Activated CD4-positive, alpha-beta T cell treated with anti-CD3 and anti-CD28 coated beads, Interleukin-2, amount 50 U/mL, for 16 hours (primary cell): Measurements from ENCODE around the gene RAB3GAP2.
"Not testable (repeated sequence)": the region's sequence is repeated elsewhere in the genome, so short reads cannot be mapped to it uniquely, and the experiment has no call there.

Source experiments
- DNase-seq: peaks from one replicate; pipeline ENCODE4 v3.0.0-alpha.2; 2020

The RAB3GAP2 gene

DNA sequence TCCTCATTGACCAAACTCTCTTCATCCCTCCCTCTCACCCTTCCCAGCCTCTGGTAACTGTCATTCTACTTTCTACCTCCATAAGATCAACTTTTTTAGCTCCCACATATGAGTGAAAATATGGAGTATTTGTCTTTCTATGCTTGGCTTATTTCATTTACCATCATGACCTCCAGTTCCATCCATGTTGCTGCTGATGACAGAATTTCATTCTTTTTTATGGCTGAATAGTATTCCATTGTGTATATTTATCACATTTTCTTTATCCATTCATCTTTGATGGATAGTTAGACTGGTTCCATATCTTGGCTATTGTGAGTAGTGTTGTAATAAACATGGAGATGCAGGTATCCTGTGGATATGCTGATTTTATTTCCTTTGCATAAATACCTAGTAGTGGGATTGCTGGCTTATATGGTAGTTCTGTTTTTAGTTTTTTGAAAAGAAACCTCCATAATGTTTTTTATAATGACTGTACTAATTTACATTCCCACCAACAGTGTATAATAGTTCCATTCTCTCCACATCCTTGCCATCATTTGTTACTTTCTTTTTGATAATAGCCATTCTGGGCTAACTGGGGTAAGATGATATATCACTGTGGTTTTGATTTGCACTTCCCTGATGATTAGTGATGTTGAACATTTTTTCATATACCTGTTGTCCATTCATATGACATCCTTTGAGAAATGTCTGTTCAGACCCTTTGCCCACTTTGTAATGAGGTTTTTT lies 142.6 kb downstream of the RAB3GAP2 start:
- DNase-seq = no peak

DNA sequence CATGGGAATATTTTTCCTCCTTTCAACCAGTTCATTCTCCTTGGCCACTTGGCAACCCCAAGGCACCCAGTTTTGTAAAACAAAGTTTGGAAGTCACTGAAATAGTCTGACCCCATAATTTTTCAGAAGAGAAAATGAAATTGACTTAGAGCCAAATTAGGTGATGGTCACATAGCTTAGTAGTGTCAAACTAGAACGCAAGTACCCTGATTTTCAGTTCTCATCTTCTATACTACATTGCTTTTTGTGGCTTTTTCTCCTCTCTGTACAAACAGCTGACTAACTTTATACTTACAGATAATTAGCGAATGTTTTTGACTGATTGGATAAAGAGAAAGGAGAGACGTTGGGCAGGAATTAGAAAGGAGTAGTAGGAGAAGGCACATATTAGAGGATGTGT lies 145.2 kb downstream of the RAB3GAP2 start:
- DNase-seq = no peak

DNA sequence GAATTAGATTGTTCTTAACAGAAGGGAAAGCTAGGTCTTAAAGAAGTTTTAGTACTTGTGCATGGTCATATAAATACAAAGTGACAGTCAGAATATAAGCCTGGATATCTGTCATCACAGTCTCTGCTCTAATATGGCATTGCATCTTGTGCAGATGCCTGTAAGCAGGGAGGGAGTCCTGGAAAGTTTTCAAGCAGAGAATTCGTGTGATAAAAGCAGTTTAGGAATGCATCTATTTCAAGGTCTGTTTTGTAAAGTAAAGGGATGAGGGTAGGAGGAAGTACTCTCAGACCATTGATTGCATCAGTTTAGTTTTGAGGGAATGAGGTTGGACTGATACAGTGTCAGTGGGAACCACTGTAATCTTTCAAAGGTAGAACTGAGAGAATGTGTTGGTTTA lies 147.7 kb downstream of the RAB3GAP2 start:
- no peak for DNase-seq

DNA sequence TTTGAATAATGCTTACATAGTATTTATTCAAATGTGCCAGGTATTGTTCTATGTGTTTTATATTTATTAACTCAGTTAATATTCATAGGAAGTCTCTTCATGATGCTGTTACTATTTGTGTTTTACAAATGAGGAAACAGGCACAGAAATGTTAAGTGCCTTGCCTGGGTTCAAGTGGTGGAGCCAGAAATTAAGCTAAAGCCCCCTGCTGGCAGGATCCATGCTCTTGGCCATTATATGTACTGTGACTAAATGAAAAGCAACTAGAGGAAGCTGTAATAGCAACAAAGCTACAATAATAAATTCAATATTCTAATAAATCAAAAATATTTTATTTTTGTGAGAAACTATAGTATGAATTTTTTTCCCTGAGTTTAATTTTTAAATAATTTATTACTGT lies 148.4 kb downstream of the RAB3GAP2 start:
- DNase-seq = no peak

DNA sequence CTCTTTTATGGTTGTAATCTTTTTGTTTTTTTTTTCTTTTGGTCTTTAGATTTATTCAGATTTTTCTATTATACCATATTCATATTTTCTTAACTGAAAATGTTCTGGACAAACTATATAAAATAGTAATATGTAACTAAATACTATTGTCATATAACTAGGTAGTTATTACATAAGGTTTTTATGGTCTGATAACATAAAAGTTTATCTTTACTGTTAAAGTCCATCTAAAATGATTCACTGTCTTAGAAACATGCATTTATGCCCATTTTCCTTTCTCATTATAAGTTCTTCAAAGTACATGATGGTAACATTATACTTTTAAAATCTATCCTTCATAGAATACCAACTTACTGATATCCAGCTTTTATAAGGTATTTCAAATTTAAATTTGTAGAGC lies 149.2 kb downstream of the RAB3GAP2 start:
- DNase-seq = no peak

DNA sequence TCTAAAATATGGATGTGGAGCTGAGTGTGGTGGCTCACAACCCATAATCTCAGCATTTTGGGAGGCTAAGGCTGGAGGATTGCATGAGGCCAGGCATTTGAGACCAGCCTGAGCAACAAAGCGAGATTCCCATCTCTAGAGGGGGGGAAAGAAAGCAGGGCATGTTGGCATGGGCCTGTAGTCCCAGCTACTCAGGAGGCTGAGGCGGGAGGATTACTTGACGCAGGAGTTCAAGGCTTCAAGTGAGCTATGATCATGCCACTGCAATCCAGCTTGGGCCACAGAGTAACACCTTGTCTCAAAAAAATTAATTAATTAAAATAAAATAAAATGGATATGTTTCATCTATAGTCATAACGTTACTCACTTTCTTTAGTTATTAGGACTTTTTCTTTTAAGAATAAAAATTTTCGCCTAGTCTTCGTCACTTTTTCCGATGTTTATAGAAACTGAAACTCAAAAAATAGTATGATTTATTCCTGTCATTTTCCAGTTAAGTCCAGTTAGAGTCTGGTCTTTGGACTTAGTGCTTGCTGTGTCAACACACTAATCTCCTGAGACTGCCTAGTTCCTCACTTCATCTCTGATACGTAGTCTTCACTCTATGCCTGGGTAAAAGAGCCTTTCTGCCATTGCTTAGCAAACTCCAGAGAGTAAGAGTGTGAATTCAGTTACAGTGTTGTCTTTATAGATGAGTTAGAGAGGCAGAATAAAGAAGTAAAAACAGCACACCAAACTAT lies 150.3 kb downstream of the RAB3GAP2 start:
- no peak for DNase-seq

DNA sequence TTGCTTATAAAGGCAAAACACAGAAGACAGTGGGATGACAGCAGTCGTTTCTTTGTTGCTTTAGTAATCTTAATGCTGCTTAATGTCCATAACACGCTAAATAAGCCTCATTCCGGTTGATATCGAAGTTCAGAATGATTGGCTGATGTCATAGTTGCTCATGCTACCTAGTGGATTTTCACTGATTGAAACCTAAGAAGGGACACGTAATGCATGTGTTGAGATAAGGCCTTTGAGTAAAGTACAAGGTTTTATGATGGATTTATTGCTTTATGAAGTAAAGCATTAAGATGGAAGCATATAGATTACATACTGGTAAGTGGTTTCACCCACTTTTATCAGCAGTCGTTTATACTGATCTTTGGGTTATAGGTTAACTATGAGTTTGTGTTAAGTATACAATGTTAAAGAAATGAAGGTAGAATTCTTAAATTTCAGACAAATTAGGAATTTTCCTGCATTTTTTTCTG lies 153.2 kb downstream of the RAB3GAP2 start:
- DNase-seq = no peak

DNA sequence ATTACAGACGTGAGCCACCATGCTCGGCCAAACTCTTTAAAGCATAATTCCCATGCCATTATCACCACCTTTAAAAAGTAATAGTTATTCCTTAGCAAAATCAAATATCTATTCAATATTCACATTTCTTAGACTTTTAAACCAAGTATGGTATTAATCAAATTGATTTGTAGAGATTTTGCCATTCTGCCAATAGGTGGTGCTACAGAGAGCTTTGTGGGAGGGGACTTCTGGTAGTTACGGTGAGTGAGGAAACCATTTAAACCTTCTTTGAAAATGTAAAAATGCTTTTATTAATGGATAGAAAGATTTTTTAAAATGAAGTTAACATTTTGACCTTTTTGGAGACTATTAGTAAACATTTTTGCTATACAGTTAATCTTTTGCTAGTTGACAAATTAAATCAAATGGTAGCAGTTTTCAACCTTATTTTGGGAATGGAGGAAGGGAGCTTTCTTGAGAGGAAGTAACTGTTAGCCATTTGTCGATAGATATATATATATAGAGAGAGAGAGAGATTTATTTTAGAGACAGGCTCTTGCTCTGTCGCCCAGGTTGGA lies 159.0 kb downstream of the RAB3GAP2 start:
- DNase-seq = peak; percentile 60

DNA sequence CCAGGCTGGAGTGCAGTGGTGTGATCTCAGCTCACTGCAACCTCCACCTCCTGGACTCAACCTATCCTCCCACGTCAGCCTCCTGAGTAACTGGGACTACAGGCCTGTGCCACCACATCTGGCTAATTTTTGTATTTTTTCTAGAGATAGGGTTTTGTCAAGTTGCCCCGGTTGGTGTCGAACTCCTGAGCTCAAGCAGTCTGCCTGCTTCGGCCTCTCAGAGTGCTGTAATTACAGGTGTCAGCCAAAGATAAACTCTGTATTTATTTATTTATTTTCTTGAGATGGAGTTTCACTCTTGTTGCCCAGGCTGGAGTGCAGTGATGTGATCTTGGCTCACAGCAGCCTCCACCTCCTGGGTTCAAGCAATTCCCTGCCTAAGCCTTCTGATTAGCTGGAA lies 159.7 kb downstream of the RAB3GAP2 start:
- DNase-seq = not testable (repeated sequence)

DNA sequence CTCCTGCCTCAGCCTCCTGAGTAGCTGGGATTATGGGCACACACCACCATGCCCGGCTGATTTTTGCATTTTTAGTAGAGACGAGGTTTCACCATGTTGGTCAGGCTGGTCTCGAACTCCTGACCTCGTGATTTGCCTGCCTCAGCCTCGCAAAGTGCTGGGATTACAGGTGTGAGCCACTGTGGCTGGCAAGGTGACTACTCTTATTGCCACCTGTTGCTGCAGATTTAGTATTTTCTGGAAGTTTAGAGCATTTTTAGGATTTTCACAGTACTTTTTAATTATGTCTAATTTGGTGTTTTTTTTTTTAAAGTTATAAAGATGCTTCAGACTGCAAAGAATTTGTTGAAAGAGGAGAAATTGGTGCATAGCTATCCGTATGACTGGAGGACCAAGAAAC lies 161.8 kb downstream of the RAB3GAP2 start:
- DNase-seq = not testable (repeated sequence)

DNA sequence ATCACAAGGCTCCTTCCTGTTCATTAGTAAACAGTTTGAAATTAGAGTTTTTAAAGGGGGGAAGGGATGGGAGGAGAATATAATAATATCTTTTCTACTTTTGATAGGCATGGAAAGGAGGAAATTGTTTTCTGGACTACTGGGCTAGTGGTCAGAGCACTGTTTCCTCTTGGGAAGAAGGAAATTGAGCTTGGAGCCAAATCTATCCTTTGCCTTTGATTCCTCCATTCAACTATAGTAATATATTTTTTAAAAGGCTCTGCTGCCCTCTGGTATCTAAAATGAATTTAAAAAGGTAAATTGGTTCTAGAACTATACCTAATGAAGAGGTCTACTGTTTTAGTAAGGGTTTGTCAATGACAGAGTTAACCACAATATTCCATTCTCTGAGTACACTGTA lies 172.4 kb downstream of the RAB3GAP2 start:
- DNase-seq = no peak
